K562 (cell line): Measurements from ENCODE around the gene FUCA1. TPM values are rescaled to one million over a fixed set of nuclear protein-coding genes. Genes with fewer than 3 reads are reported as not detected.
A peak's percentile ranks its signal among the peaks of the same experiment; 100 is the strongest.

Experiments
- DIDO1 ChIP-seq: fragments of 450-650 bp; IDR thresholded peaks from 2 replicates; pipeline ENCODE4 v1.6.1; 2016; ENCODE audit warnings: low read depth, missing biosample characterization, missing genetic modification characterization
- GTF2F1 ChIP-seq: IDR thresholded peaks from 2 replicates; pipeline ENCODE4 v1.6.1; 2011; ENCODE audit warnings: low read depth, low read length, improper control_type of control experiment
- KLF1 ChIP-seq: fragments of 450-650 bp; IDR thresholded peaks from 2 replicates; pipeline ENCODE4 v1.6.1; 2016; ENCODE audit warnings: missing genetic modification characterization, missing compliant biosample characterization
- MITF ChIP-seq: IDR thresholded peaks from 2 replicates; pipeline ENCODE4 v1.6.1; 2014; ENCODE audit warnings: antibody characterized with exemption
- SFPQ ChIP-seq: fragments of 200-400 bp; formaldehyde crosslinking; IDR thresholded peaks from 2 replicates; pipeline ENCODE4 v1.6.1; 2017; ENCODE audit warnings: mild to moderate bottlenecking, low read depth, low read length, moderate library complexity
- TAL1 ChIP-seq: fragments of 450-650 bp; IDR thresholded peaks from 2 replicates; pipeline ENCODE4 v1.6.1; 2016; ENCODE audit warnings: mild to moderate bottlenecking
- ZFP30 ChIP-seq: fragments of 250-450 bp; sonication (Bioruptor Pico); IDR thresholded peaks from 2 replicates; pipeline ENCODE4 v1.8.0; 2022; ENCODE audit warnings: moderate library complexity, mild to moderate bottlenecking, inconsistent platforms, borderline replicate concordance
- ZNF184 ChIP-seq: sonication (generic); formaldehyde crosslinking; IDR thresholded peaks from 2 replicates; pipeline ENCODE4 v1.5.0; 2020; ENCODE audit warnings: missing genetic modification reagents
- ZNF239 ChIP-seq: fragments of 250-450 bp; sonication (Bioruptor Pico); IDR thresholded peaks from 2 replicates; pipeline ENCODE4 v1.4.0; 2020; ENCODE audit warnings: mild to moderate bottlenecking
- ZNF280B ChIP-seq: fragments of 250-450 bp; sonication (Bioruptor Pico); IDR thresholded peaks from 2 replicates; pipeline ENCODE4 v1.5.1; 2021; ENCODE audit warnings: mild to moderate bottlenecking
- ZNF347 ChIP-seq: fragments of 450-650 bp; formaldehyde crosslinking; IDR thresholded peaks from 2 replicates; pipeline ENCODE4 v1.4.0; 2020; ENCODE audit warnings: low read depth, mild to moderate bottlenecking, moderate library complexity
- ZNF445 ChIP-seq: fragments of 250-450 bp; sonication (Bioruptor Pico); IDR thresholded peaks from 2 replicates; pipeline ENCODE4 v1.4.0; 2020; ENCODE audit warnings: low read depth, mild to moderate bottlenecking, moderate library complexity
- ZNF77 ChIP-seq: fragments of 250-450 bp; sonication (Bioruptor Pico); IDR thresholded peaks from 2 replicates; pipeline ENCODE4 v1.5.0; 2020
- polyA plus RNA-seq, 8 experiments: library from polyadenylated mRNA; depleted of rRNA in 4 of 8; stranded (reverse) in 5 of 8; unstranded in 3 of 8; fragments of >200 nt; fragmentation: Nextera tagmentation in 2 of 8; fragmentation: Illumina TruSeq in 1 of 8; extraction: Ambion mirVana in 2 of 8; extraction: Trizol in 1 of 8; gene quantifications; 2 replicates each; pipeline versions ENCODE4 v1.2.1 to v1.2.3, GENCODE V29; 2011 to 2014; ENCODE audit warnings: inconsistent platforms in 1 of 8, missing spikeins in 1 of 8
- total RNA-seq, 7 experiments: library from RNA; depleted of rRNA in 6 of 7; stranded (reverse); fragments of >200 nt in 6 of 7; fragmentation: Illumina TruSeq in 2 of 7; extraction: Trizol in 2 of 7; gene quantifications; 2 replicates each; pipeline versions ENCODE4 v1.2.1 to v1.2.3, GENCODE V29; 2011 to 2021; ENCODE audit warnings: low replicate concordance in 1 of 7
- TF ChIP-seq, protein P1 (sequence below): sonication (generic); formaldehyde crosslinking; IDR thresholded peaks from 2 replicates; pipeline ENCODE4 v1.8.0; 2023; ENCODE audit warnings: mild to moderate bottlenecking, missing genetic modification reagents
- TF ChIP-seq, protein P2 (sequence below): fragments of 250-450 bp; sonication (Bioruptor Pico); IDR thresholded peaks from 2 replicates; pipeline ENCODE4 v1.5.0; 2021; ENCODE audit warnings: mild to moderate bottlenecking, moderate library complexity

The FUCA1 gene
- total and polyA plus RNA-seq, 9 of the 15 experiments (the other 6 are each of a cell fraction or from before 2014, with no cell fraction given) = 7.0 to 20.5 (median 13.5) TPM

DNA sequence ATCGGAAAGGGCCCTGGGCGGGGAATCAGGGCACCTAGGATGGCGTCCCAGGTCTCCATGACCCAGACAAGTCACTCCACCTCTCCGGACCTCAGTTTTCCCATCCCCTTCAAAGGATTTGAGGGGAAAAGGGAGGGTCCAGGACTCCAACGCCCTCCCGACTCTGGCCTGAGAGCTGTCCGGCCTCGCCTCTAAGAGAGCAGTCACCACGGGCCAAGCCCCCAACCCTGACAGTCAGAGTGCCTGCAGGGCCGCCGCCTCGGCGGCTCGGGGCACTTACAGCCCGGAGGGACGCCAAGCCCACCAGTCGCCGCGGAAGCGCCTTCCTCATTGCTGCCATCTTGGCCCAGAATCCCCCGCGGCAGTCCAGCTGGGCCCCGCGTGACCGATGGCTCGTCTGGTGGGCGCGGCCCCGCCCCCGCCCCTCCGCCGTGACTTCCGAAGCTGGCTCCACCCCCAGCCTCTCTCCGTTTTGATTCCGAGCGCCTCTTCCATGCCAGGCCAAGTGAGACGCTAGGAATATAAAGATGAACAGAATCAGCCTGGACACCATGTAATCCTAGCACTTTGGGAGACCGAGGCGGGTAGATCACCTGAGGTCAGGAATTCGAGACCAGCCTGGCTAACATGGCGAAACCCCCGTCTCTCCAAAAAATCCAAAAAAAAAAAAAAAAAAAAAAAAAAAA is 42.9 kb downstream of the FUCA1 start, which contains the start of gene HMGCL (continued):
- TF ChIP-seq TAL1 (no peak), ZNF239 (CRISPR knock-in tag) (no peak), ZNF445 (CRISPR knock-in tag) (no peak), ZNF77 (CRISPR knock-in tag) (no peak), GTF2F1 (no peak), ZFP30 (CRISPR knock-in tag) (no peak), SFPQ (no peak), KLF1 (tag) (peak; percentile 35; the same call in 1 of the 2 replicates), ZNF184 (CRISPR knock-in tag) (no peak), DIDO1 (no peak; the same call in 1 of the 2 replicates), ZNF280B (CRISPR knock-in tag) (no peak), MITF (peak; percentile 99), ZNF347 (CRISPR knock-in tag) (no peak)
- TF ChIP-seq, protein P1, sequence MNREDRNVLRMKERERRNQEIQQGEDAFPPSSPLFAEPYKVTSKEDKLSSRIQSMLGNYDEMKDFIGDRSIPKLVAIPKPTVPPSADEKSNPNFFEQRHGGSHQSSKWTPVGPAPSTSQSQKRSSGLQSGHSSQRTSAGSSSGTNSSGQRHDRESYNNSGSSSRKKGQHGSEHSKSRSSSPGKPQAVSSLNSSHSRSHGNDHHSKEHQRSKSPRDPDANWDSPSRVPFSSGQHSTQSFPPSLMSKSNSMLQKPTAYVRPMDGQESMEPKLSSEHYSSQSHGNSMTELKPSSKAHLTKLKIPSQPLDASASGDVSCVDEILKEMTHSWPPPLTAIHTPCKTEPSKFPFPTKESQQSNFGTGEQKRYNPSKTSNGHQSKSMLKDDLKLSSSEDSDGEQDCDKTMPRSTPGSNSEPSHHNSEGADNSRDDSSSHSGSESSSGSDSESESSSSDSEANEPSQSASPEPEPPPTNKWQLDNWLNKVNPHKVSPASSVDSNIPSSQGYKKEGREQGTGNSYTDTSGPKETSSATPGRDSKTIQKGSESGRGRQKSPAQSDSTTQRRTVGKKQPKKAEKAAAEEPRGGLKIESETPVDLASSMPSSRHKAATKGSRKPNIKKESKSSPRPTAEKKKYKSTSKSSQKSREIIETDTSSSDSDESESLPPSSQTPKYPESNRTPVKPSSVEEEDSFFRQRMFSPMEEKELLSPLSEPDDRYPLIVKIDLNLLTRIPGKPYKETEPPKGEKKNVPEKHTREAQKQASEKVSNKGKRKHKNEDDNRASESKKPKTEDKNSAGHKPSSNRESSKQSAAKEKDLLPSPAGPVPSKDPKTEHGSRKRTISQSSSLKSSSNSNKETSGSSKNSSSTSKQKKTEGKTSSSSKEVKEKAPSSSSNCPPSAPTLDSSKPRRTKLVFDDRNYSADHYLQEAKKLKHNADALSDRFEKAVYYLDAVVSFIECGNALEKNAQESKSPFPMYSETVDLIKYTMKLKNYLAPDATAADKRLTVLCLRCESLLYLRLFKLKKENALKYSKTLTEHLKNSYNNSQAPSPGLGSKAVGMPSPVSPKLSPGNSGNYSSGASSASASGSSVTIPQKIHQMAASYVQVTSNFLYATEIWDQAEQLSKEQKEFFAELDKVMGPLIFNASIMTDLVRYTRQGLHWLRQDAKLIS (CRISPR knock-in tag) = no peak
- TF ChIP-seq, protein P2, sequence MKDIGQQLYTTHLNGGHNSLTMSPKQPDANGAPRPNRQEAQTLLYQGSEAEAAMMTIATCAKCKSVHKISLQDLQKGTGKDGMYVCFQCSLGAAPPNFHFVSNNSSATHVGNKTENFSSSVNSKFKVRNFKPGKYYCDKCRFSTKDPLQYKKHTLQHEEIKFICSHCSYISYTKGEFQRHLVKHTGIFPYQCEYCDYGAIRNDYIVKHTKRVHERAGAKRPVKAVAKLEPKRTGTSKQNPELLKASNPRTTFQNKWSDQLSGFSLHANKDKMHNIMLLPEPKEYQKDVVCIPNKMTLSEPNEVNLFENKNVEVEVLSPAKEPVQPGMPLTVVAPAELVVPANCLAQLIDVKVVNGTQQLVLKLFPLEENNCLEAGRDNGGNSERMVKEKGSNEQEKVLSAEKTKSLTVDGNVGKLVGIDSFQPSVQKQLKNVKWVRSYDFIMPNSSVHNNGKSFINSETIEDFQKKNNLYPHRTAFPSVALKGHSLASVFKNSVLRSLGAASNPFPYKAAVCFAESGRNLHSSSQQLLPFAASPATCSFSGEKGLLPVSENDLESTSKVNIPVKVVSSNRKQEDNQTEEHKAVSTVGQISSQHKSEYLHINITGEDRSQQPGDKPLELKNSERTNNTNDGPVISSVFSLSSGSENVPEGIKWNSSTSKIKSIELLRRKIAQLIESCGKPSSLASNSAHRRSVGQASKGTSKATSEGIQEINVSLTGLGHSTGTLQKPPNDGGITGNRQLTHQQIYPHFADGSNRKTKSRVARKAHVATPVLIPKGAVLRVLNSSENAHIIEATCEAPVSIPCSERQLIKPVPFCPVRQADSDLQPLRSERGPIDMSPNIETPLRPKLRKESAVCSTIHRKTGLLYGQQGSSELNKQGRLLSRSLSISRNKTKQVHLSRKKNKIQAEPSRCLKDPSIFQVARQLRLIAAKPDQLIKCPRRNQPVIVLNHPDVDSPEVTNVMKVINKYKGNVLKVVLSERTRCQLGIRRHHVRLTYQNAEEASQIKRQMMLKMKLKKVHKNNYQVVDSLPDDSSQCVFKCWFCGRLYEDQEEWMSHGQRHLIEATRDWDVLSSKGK (CRISPR knock-in tag) = no peak
